ENCODE data around the gene SMAP1. TPM values are rescaled to one million over a fixed set of nuclear protein-coding genes. Genes with fewer than 3 reads are reported as not detected.

The SMAP1 gene
- total RNA-seq, 4 donors from 2014 or later = 29.4 to 36.6 (median 35.8) TPM

DNA sequence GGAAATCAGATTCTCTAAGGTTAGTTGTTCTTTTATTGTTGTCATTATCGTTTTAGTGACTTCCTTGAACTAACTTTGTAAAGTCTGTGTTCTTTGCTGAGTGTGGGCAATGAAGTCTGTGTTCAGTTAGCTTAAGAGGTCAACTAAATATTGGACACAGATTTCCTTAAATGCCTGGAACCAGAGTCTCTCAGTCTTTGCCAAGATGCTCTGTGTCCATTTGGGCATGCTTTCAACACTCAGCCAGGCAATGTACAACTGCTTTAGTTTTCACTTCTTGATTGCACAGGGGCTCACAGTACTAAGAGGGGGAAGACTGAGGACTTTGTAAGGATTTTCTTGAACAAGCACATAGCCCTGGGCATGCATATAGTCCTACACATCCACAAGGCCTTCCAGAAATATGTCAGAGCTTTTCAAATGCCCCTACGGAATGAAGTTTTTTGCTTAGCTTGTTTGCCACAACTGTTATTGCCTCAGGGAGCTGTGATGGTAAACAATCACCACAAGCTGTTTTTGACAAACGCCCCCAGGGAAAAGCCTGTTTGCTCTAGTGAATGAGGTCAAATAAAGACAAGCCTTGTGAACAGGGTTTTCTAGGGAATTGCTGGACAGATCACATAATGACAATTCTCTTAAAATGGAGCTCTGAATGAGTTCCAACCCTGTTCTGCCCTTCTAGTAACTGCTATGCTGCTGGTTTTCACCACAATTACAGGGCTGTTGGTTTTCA is 206.7 kb downstream of the SMAP1 start:
- Histone ChIP-seq H3K27ac (no peak overlapping the region), H3K4me3 (no peak overlapping the region), H3K4me1 (no peaks in the 10 kb centered on the region), H3K36me3 (no peaks in the 10 kb centered on the region), H3K27me3 (peaks cover 0 to 3% (median 0%) of the 10 kb centered on the region in 3 donors), H3K9me3 (peaks cover 0 to 12% (median 0%) of the 10 kb centered on the region in 3 donors)
- intact Hi-C loops (cut with DNase I; ENCODE audit: low total_unique reads) (no loop called here), in situ Hi-C loops (cut with MboI; ENCODE audit: low sequenced_read_pairs in 4 of 4) (no loop called here)
- no peak for ATAC-seq
- TF ChIP-seq, protein P1, sequence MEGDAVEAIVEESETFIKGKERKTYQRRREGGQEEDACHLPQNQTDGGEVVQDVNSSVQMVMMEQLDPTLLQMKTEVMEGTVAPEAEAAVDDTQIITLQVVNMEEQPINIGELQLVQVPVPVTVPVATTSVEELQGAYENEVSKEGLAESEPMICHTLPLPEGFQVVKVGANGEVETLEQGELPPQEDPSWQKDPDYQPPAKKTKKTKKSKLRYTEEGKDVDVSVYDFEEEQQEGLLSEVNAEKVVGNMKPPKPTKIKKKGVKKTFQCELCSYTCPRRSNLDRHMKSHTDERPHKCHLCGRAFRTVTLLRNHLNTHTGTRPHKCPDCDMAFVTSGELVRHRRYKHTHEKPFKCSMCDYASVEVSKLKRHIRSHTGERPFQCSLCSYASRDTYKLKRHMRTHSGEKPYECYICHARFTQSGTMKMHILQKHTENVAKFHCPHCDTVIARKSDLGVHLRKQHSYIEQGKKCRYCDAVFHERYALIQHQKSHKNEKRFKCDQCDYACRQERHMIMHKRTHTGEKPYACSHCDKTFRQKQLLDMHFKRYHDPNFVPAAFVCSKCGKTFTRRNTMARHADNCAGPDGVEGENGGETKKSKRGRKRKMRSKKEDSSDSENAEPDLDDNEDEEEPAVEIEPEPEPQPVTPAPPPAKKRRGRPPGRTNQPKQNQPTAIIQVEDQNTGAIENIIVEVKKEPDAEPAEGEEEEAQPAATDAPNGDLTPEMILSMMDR (IDR thresholded peaks at IDR 0.05 in 4 of 5, conservative IDR thresholded peaks at IDR 0.05 in 1 of 5) = no peak
- no peak for TF ChIP-seq POLR2A (IDR thresholded peaks at IDR 0.05)
- no peak for DNase-seq

GRCh38 chr6:70879496-70879895 is 211.8 kb downstream of the SMAP1 start:
- no peak for ATAC-seq
- no peak for DNase-seq
- in situ Hi-C loops (cut with MboI; ENCODE audit: low sequenced_read_pairs in 4 of 4) = loop anchor here in 2 of 4 donors (25.0 kb wide), 1 partner anchor 342 kb away; no protein-coding TSS in a partner anchor
- H3K27ac ChIP-seq = no peak overlapping the region
- no peak overlapping the region for H3K4me3 ChIP-seq
- TF ChIP-seq, protein P1 (IDR thresholded peaks at IDR 0.05 in 4 of 5, conservative IDR thresholded peaks at IDR 0.05 in 1 of 5) = no peak
- TF ChIP-seq POLR2A (IDR thresholded peaks at IDR 0.05) = no peak
- intact Hi-C loops (cut with DNase I; ENCODE audit: low total_unique reads) = no loop called here
- H3K4me1 ChIP-seq = no peaks in the 10 kb centered on the region
- H3K36me3 ChIP-seq = no peaks in the 10 kb centered on the region
- H3K27me3 ChIP-seq = no peaks in the 10 kb centered on the region
- H3K9me3 ChIP-seq = no peaks in the 10 kb centered on the region

DNA sequence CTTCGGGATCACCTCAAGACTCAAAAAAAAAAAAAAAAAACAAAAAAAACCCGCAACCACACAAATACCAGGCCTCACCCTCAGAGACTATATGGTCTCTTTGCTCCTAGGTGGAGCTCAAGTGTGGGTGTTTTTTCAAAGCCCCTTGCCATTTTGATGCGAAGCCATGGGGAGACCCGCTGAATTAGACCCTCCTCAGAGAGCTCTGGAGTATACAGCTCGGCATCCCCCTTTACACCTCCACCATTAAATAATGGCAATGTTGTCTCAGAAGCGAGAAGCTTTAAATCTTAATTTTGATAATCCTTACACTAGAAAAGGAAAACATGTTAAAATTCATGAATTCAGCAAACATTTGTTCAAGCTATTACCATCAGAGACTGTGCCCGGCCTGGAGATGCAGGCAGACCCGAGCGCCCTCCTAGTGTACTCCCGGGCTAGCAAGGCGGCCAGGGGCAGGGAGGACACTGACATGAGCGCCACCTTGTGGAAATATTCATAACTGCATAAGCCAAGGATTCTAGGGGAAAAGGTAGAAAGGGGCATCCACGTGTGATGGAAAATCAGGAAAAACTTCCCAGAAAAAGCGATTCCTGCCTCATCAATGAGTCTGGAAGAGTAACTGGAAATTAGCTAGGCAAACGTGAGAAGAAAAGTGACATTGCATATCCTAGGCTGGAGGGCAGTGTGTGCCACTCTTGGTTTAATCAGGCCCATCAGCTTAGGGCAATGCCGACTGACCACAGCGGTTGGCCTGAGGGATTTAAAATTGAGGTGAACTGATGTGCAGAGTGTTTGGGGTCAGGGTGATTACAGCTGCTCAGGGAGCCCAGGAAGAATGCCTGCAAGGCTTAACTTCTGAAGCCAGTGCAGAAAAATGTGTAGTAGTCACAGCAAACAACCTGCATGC is 216.6 kb downstream of the SMAP1 start:
- Histone ChIP-seq H3K9me3 (no peaks in the 10 kb centered on the region), H3K27me3 (no peaks in the 10 kb centered on the region), H3K27ac (no peak overlapping the region), H3K4me3 (no peak overlapping the region), H3K4me1 (no peaks in the 10 kb centered on the region), H3K36me3 (no peaks in the 10 kb centered on the region)
- peak; percentile 57 to 88 for ATAC-seq
- intact Hi-C loops (cut with DNase I; ENCODE audit: low total_unique reads) = loop anchor here (1.0 kb wide), 2 partner anchors 178 to 337 kb away; no protein-coding TSS in a partner anchor
- peak; percentile 30 to 39 for DNase-seq
- no peak for TF ChIP-seq POLR2A (IDR thresholded peaks at IDR 0.05)
- TF ChIP-seq, protein P1 (IDR thresholded peaks at IDR 0.05 in 4 of 5, conservative IDR thresholded peaks at IDR 0.05 in 1 of 5) = peak; percentile 81 to 95 (median 87)
- in situ Hi-C loops (cut with MboI; ENCODE audit: low sequenced_read_pairs in 4 of 4) = loop anchor here in 3 of 4 donors (10.0 to 25.0 kb wide), 2 partner anchors 340 to 347 kb away; no protein-coding TSS in a partner anchor

DNA sequence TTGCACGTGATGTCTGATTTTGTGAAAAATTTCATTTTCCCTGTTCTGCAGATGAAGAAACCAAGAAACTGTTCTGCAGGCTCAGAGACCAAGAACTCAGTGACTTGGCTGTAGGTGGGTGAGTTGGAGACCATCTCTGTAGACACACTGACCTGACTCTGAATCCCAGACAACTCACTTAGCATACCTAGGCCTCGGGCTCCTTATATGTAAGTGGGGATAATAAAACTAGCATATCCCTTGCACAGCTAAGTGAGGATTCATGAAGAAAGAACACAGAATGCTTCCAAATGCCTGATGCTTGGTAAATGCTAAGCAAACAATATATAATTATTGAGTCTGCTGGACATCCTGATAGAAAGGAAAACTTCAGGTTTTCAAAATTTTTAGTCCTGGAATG is 218.4 kb downstream of the SMAP1 start:
- TF ChIP-seq, protein P1 (IDR thresholded peaks at IDR 0.05 in 4 of 5, conservative IDR thresholded peaks at IDR 0.05 in 1 of 5) = no peak
- TF ChIP-seq POLR2A (IDR thresholded peaks at IDR 0.05) = no peak
- H3K36me3 ChIP-seq = no peaks in the 10 kb centered on the region
- no peak overlapping the region for H3K4me3 ChIP-seq
- intact Hi-C loops (cut with DNase I; ENCODE audit: low total_unique reads) = no loop called here
- ATAC-seq = no peak
- no peaks in the 10 kb centered on the region for H3K4me1 ChIP-seq
- in situ Hi-C loops (cut with MboI; ENCODE audit: low sequenced_read_pairs in 4 of 4) = loop anchor here (5.0 to 25.0 kb wide), 3 partner anchors 179 to 349 kb away; no protein-coding TSS in a partner anchor
- H3K9me3 ChIP-seq = no peaks in the 10 kb centered on the region
- H3K27ac ChIP-seq = no peak overlapping the region
- no peaks in the 10 kb centered on the region for H3K27me3 ChIP-seq
- DNase-seq = no peak
